Trophoblast cell (in vitro differentiated cells and primary cell): ENCODE measurements around the gene CDK18.

Experiments used
- DNase-seq, 2 donors: peaks; one replicate each; pipeline ENCODE4 v3.0.0-alpha.2; 2016
- H2AFZ ChIP-seq: 2 replicates; pipeline ENCODE4 v1.6.1; 2013; ENCODE audit warnings: low read length, moderate library complexity, mild to moderate bottlenecking; ENCODE audit not compliant: insufficient read depth, poor library complexity
- H2AK5ac ChIP-seq: 2 replicates; pipeline ENCODE4 v1.6.1; 2013; ENCODE audit warnings: mild to moderate bottlenecking, low read length
- H2BK120ac ChIP-seq: 2 replicates; pipeline ENCODE4 v1.6.1; 2013; ENCODE audit warnings: low read length, mild to moderate bottlenecking, moderate library complexity; ENCODE audit not compliant: insufficient read depth, poor library complexity
- H2BK12ac ChIP-seq: 2 replicates; pipeline ENCODE4 v1.6.1; 2013; ENCODE audit warnings: mild to moderate bottlenecking, low read length, moderate library complexity
- H2BK5ac ChIP-seq: 2 replicates; pipeline ENCODE4 v1.6.1; 2013; ENCODE audit warnings: low read length, low read depth, moderate library complexity, mild to moderate bottlenecking; ENCODE audit not compliant: poor library complexity
- H3K14ac ChIP-seq: 2 replicates; pipeline ENCODE4 v1.6.1; 2013; ENCODE audit warnings: mild to moderate bottlenecking, low read length
- H3K18ac ChIP-seq: 2 replicates; pipeline ENCODE4 v1.6.1; 2013; ENCODE audit warnings: mild to moderate bottlenecking, low read length
- H3K23ac ChIP-seq: 2 replicates; pipeline ENCODE4 v1.6.1; 2013; ENCODE audit warnings: low read length
- H3K27ac ChIP-seq: 2 replicates; pipeline ENCODE4 v1.5.1; 2013; ENCODE audit warnings: low read depth, mild to moderate bottlenecking, inconsistent platforms, low read length, moderate library complexity
- H3K27me3 ChIP-seq: 2 replicates; pipeline ENCODE4 v1.6.1; 2013; ENCODE audit warnings: inconsistent platforms, mild to moderate bottlenecking, low read length, moderate library complexity; ENCODE audit not compliant: insufficient read depth
- H3K36me3 ChIP-seq, 2 experiments: 1 replicate in 1 of 2; 2 replicates in 1 of 2; pipeline ENCODE4 v1.6.1; 2013; ENCODE audit warnings: low read length in 2 of 2, mild to moderate bottlenecking in 2 of 2, moderate library complexity in 1 of 2; ENCODE audit not compliant: insufficient read depth in 2 of 2, control insufficient read depth in 1 of 2
- H3K4ac ChIP-seq: 2 replicates; pipeline ENCODE4 v1.6.1; 2013; ENCODE audit warnings: low read depth, mild to moderate bottlenecking, low read length, moderate library complexity
- H3K4me1 ChIP-seq, 2 experiments: 1 replicate in 1 of 2; 2 replicates in 1 of 2; pipeline ENCODE4 v1.6.1; 2013; ENCODE audit warnings: low read length in 2 of 2, mild to moderate bottlenecking in 2 of 2, moderate library complexity in 1 of 2; ENCODE audit not compliant: insufficient read depth in 2 of 2, control insufficient read depth in 1 of 2
- H3K4me2 ChIP-seq: 2 replicates; pipeline ENCODE4 v1.6.1; 2013; ENCODE audit warnings: inconsistent platforms, mild to moderate bottlenecking, low read length, moderate library complexity
- H3K4me3 ChIP-seq: 2 replicates; pipeline ENCODE4 v1.5.1; 2013; ENCODE audit warnings: mild to moderate bottlenecking, low read depth, low read length, inconsistent platforms
- H3K79me1 ChIP-seq: one replicate; pipeline ENCODE4 v1.6.1; 2013; ENCODE audit warnings: low read length
- H3K79me2 ChIP-seq: 2 replicates; pipeline ENCODE4 v1.6.1; 2013; ENCODE audit warnings: low read length, mild to moderate bottlenecking; ENCODE audit not compliant: control insufficient read depth, insufficient read depth, poor library complexity
- H3K9ac ChIP-seq: 2 replicates; pipeline ENCODE4 v1.6.1; 2013; ENCODE audit warnings: mild to moderate bottlenecking, low read length
- H3K9me3 ChIP-seq: 2 replicates; pipeline ENCODE4 v1.6.1; 2013; ENCODE audit warnings: low read depth, mild to moderate bottlenecking, control low read depth, inconsistent platforms, low read length; ENCODE audit not compliant: insufficient read depth
- H4K12ac ChIP-seq: 2 replicates; pipeline ENCODE4 v1.6.1; 2013; ENCODE audit warnings: low read depth, mild to moderate bottlenecking, low read length, moderate library complexity
- H4K8ac ChIP-seq: 2 replicates; pipeline ENCODE4 v1.6.1; 2013; ENCODE audit warnings: low read depth, mild to moderate bottlenecking, low read length, moderate library complexity
- H4K91ac ChIP-seq: one replicate; pipeline ENCODE4 v1.6.1; 2013; ENCODE audit warnings: low read depth, mild to moderate bottlenecking, low read length, moderate library complexity
- WGBS: extraction: QIAGEN DNeasy Blood & Tissue Kit; methylation state at CpG from one replicate; pipeline ENCODE4 v1.1.7; 2013; ENCODE audit warnings: missing lambda C conversion rate; ENCODE audit not compliant: insufficient read length, insufficient coverage; ENCODE audit errors: extremely low coverage; 5-methylcytosine and 5-hydroxymethylcytosine counted together

CDK18 gene

DNA sequence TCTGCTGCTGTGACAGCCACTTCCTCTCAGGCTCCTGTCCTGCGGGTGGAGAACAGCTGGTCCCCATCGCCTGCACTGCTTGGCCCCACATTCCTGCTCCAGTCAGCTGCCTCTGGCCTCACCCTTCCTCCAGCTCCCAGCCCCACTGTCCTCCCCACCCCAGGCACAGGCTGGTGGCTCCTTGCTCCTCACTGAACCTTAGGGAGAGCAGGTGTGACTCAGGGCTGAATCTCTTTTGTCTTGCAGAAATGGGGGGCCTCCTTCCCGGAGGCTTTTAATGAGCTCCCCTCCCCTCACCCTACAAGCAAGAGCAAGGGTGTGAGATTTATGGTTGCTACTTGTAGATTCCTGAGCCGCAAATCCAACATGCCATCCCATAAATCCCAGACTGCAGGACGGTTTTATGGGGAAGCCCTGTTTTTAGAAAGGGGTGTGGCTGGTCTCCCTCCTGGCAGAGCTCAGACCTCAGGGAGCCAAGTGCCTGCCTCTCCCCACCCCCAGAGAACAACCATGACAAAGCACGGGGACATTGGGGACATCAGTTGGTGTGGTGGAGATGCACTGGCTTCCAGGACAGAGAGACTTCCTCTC is 15.2 kb downstream of the CDK18 start:
- no peak overlapping the region for H2AFZ ChIP-seq
- DNase-seq, result no peak
- H3K14ac ChIP-seq, result no peak overlapping the region
- no peaks in the 10 kb centered on the region for H3K9me3 ChIP-seq
- WGBS, result no CpG with 5 or more reads among the region's 6 CpGs
- no peak overlapping the region for H2BK120ac ChIP-seq
- no peak overlapping the region for H3K4me2 ChIP-seq
- no peak overlapping the region for H4K8ac ChIP-seq
- no peak overlapping the region for H2BK5ac ChIP-seq
- H3K4ac ChIP-seq, result no peak overlapping the region
- H3K9ac ChIP-seq, result no peak overlapping the region
- H3K79me2 ChIP-seq, result no peaks in the 10 kb centered on the region
- no peak overlapping the region for H2AK5ac ChIP-seq
- no peak overlapping the region for H4K91ac ChIP-seq
- H3K27ac ChIP-seq, result no peak overlapping the region
- no peaks in the 10 kb centered on the region for H3K27me3 ChIP-seq
- H2BK12ac ChIP-seq, result no peak overlapping the region
- H3K4me1 ChIP-seq, result peaks cover 23 to 30% of the 10 kb centered on the region in 2 experiments
- H3K23ac ChIP-seq, result no peak overlapping the region
- peaks cover 12% of the 10 kb centered on the region for H3K79me1 ChIP-seq
- no peak overlapping the region for H4K12ac ChIP-seq
- H3K36me3 ChIP-seq, result peaks cover under 1 to 6% of the 10 kb centered on the region in 2 experiments
- H3K18ac ChIP-seq, result no peak overlapping the region
- H3K4me3 ChIP-seq, result no peak overlapping the region

DNA sequence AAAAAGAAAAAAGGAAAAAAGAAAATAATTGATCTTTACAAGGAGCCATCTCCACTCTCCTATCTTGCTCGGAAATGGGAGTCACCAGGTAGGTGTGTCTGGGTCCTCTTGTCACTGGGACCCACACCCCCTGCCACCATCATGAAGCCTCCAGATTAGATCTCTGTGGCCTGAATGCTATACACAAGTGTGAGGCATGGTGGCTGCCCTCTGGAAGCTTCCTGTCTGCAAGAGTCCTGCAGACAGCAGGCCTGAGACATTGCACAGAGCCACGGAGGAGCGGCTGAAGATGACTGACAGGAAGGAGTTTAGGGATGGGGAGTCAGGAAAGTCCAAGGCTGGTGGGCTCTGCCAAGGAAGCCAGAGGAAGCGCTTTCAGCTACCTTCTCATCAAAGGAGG is 16.2 kb downstream of the CDK18 start:
- Histone ChIP-seq H3K79me1 (peaks cover 6% of the 10 kb centered on the region), H3K23ac (no peak overlapping the region), H2AFZ (no peak overlapping the region), H2BK12ac (no peak overlapping the region), H3K4me3 (no peak overlapping the region), H3K4me2 (no peak overlapping the region), H4K12ac (no peak overlapping the region), H3K4me1 (peaks cover 14 to 22% of the 10 kb centered on the region in 2 experiments), H4K91ac (no peak overlapping the region), H4K8ac (no peak overlapping the region), H3K9ac (no peak overlapping the region), H3K27me3 (no peaks in the 10 kb centered on the region), H2AK5ac (no peak overlapping the region), H3K27ac (no peak overlapping the region), H3K4ac (no peak overlapping the region), H3K14ac (no peak overlapping the region), H2BK5ac (no peak overlapping the region), H3K36me3 (peaks cover 4 to 6% of the 10 kb centered on the region in 2 experiments), H2BK120ac (no peak overlapping the region), H3K79me2 (no peaks in the 10 kb centered on the region), H3K9me3 (no peaks in the 10 kb centered on the region), H3K18ac (no peak overlapping the region)
- no peak for DNase-seq
- WGBS, result no CpG with 5 or more reads among the region's 4 CpGs

DNA sequence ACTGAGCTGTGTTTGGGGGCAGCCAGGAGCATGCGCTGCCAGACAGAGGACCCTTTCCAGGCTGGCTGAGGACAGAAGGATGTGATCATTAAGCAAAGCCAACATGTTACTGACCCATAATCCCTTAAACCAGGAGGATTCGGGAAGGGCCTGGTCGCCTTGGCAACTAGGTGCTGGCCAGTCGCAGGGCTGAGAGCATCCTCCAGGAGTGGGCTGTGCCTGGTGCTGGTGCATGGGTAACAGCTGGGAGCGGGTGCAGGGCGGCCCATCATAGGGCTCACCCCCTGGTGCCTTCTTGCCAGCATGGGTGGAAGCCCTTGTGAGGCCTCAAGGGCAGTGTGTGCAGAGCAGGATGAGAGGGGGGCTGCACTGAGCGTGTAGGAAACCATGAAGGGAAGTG is 17.2 kb downstream of the CDK18 start:
- no peak overlapping the region for H2AFZ ChIP-seq
- H3K36me3 ChIP-seq, result peaks cover 9 to 11% of the 10 kb centered on the region in 2 experiments
- no peak overlapping the region for H3K18ac ChIP-seq
- no peaks in the 10 kb centered on the region for H3K9me3 ChIP-seq
- H3K4me2 ChIP-seq, result no peak overlapping the region
- H3K4ac ChIP-seq, result no peak overlapping the region
- no peak overlapping the region for H3K23ac ChIP-seq
- H4K8ac ChIP-seq, result no peak overlapping the region
- H4K91ac ChIP-seq, result no peak overlapping the region
- H2BK5ac ChIP-seq, result no peak overlapping the region
- WGBS, result no CpG with 5 or more reads among the region's 7 CpGs
- peaks cover 5 to 12% of the 10 kb centered on the region in 2 experiments for H3K4me1 ChIP-seq
- no peak for DNase-seq
- no peak overlapping the region for H3K9ac ChIP-seq
- no peak overlapping the region for H3K14ac ChIP-seq
- H2BK120ac ChIP-seq, result no peak overlapping the region
- H3K4me3 ChIP-seq, result no peak overlapping the region
- no peak overlapping the region for H4K12ac ChIP-seq
- no peaks in the 10 kb centered on the region for H3K27me3 ChIP-seq
- no peak overlapping the region for H3K27ac ChIP-seq
- no peaks in the 10 kb centered on the region for H3K79me2 ChIP-seq
- no peak overlapping the region for H2AK5ac ChIP-seq
- no peaks in the 10 kb centered on the region for H3K79me1 ChIP-seq
- H2BK12ac ChIP-seq, result no peak overlapping the region

DNA sequence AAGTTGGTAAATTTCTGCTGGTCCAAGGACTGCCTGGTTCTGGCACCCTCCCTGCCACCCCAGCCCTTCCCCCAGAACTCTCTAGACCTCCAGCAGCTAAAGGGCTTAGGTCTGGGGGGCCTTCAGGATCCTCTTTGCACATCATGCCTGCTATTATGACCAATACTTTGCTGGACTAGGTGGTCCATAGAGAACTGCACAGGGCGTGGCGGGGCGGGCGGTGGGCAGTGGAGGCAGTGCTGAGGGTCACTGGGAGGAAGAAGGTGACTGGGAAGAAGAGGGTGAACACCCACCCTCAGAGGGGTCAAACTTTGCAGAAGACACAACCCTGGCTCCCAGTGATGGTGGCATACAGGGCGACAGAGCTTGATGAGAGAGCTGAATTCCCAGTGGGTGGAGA is 18.2 kb downstream of the CDK18 start:
- no peaks in the 10 kb centered on the region for H3K79me1 ChIP-seq
- H3K14ac ChIP-seq, result no peak overlapping the region
- no peak overlapping the region for H3K9ac ChIP-seq
- no peak overlapping the region for H3K23ac ChIP-seq
- no peak overlapping the region for H3K4me3 ChIP-seq
- no peak overlapping the region for H3K27ac ChIP-seq
- no peak overlapping the region for H2AFZ ChIP-seq
- no peak overlapping the region for H3K18ac ChIP-seq
- no peak overlapping the region for H2BK120ac ChIP-seq
- H3K4ac ChIP-seq, result no peak overlapping the region
- H4K91ac ChIP-seq, result no peak overlapping the region
- no peak overlapping the region for H4K8ac ChIP-seq
- H3K4me1 ChIP-seq, result peaks cover 0 to 5% of the 10 kb centered on the region in 2 experiments
- no peak overlapping the region for H2BK5ac ChIP-seq
- WGBS, result no CpG with 5 or more reads among the region's 5 CpGs
- no peaks in the 10 kb centered on the region for H3K27me3 ChIP-seq
- no peak overlapping the region for H2BK12ac ChIP-seq
- no peak overlapping the region for H3K4me2 ChIP-seq
- DNase-seq, result no peak
- H2AK5ac ChIP-seq, result no peak overlapping the region
- no peaks in the 10 kb centered on the region for H3K79me2 ChIP-seq
- no peaks in the 10 kb centered on the region for H3K9me3 ChIP-seq
- H3K36me3 ChIP-seq, result peaks cover 10 to 13% of the 10 kb centered on the region in 2 experiments
- no peak overlapping the region for H4K12ac ChIP-seq
